ENCODE results near the gene ROBO4. TPM values are rescaled to one million over a fixed set of nuclear protein-coding genes. Genes with fewer than 3 reads are reported as not detected.

Gene ROBO4
- total and polyA plus RNA-seq, 2 of the 13 experiments (the other 11 are each of a cell fraction or from before 2014, with no cell fraction given), result 0.07 to 1.1 TPM

DNA sequence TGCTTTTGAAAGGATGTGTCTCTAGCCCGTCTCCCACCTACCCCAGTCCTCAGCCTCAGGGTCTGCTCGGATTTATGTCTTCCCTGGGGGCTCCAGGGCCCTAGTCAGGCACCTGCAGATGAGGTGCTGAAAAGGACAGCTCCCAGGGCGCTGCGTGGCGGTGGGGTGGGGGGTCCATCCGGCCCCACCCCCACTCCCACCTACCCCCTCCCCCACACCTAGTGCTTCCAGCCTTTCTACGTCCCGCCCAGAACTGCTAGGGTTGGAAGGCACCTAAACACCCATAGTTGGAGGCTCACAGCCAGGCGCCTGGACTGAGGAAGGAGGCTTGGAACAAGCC is 33.9 kb downstream of the ROBO4 start:
- ChIA-PET POLR2A (no interaction called here), CTCF (ENCODE audit: low intra/inter-chr PET ratio, low total read pairs) (no interaction called here)
- Histone ChIP-seq H3K27me3 (ENCODE audit: control insufficient read depth in 1 of 2, insufficient read depth in 2 of 2, low read length in 2 of 2) (peaks cover 15 to 68% of the 10 kb centered on the region in 2 experiments; a peak in 4 of 5 replicates), H3K27ac (ENCODE audit: extremely low read length, insufficient read depth, low read length) (no peak overlapping the region), H3K4me1 (ENCODE audit: insufficient read depth, low read length) (peaks cover 31% of the 10 kb centered on the region), H3K79me2 (ENCODE audit: insufficient read depth, low read length) (no peaks in the 10 kb centered on the region), H4K20me1 (ENCODE audit: insufficient read depth, low read length) (no peaks in the 10 kb centered on the region), H2AFZ (ENCODE audit: low read length) (no peak overlapping the region), H3K4me2 (ENCODE audit: low read depth, low read length) (no peak overlapping the region), H3K9ac (ENCODE audit: insufficient read depth, low read depth, low read length) (no peak overlapping the region), H3K36me3 (replicated peaks in 1 of 2; ENCODE audit: control insufficient read depth in 1 of 2, insufficient read depth in 2 of 2, low read length in 2 of 2) (no peaks in the 10 kb centered on the region), H3K9me3 (ENCODE audit: low read length) (no peaks in the 10 kb centered on the region), H3K4me3 (replicated peaks in 1 of 3; ENCODE audit: insufficient read depth in 1 of 3, low read depth in 2 of 3, low read length in 3 of 3) (no peak overlapping the region)
- DNase-seq (ENCODE audit: low spot score) (no peak), FAIRE-seq (no peak), ATAC-seq (no peak)
- intact Hi-C loops (cut with micrococcal nuclease; ENCODE audit: unreplicated experiment) (no loop called here), in situ Hi-C loops (cut with HindIII; ENCODE audit: extremely low pct_ligation_motif_present, low pct_unique_long_range_greater_than_20kb) (loop anchor here (10.0 kb wide), 3 partner anchors 189 to 459 kb away; partner anchors contain the start of genes SIAE and SPA17)
- BruUV-seq (replicated peaks), result no TSS peak
- 0% methylated on average over 6 of the region's 9 CpGs for WGBS (ENCODE audit: low lambda C conversion rate)
- TF ChIP-seq, protein P1, sequence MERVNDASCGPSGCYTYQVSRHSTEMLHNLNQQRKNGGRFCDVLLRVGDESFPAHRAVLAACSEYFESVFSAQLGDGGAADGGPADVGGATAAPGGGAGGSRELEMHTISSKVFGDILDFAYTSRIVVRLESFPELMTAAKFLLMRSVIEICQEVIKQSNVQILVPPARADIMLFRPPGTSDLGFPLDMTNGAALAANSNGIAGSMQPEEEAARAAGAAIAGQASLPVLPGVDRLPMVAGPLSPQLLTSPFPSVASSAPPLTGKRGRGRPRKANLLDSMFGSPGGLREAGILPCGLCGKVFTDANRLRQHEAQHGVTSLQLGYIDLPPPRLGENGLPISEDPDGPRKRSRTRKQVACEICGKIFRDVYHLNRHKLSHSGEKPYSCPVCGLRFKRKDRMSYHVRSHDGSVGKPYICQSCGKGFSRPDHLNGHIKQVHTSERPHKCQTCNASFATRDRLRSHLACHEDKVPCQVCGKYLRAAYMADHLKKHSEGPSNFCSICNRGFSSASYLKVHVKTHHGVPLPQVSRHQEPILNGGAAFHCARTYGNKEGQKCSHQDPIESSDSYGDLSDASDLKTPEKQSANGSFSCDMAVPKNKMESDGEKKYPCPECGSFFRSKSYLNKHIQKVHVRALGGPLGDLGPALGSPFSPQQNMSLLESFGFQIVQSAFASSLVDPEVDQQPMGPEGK (CRISPR knock-in tag; IDR thresholded peaks at IDR 0.05), result 0 out of 2 replicates have a peak, but pooled peaks have one; percentile 9
- TF ChIP-seq MIER2 (CRISPR knock-in tag; IDR thresholded peaks at IDR 0.05), result peak; percentile 72
- peak; percentile 58 to 89 for TF ChIP-seq REST (IDR thresholded peaks at IDR 0.05; ENCODE audit: borderline replicate concordance in 1 of 2, low read depth in 1 of 2, low read length in 2 of 2)
- TF ChIP-seq, protein P2, sequence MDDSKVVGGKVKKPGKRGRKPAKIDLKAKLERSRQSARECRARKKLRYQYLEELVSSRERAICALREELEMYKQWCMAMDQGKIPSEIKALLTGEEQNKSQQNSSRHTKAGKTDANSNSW (CRISPR knock-in tag; IDR thresholded peaks at IDR 0.05; ENCODE audit: borderline replicate concordance), result no peak
- no peak for TF ChIP-seq ARNT2 (CRISPR knock-in tag; IDR thresholded peaks at IDR 0.05; ENCODE audit: low read depth)
- TF ChIP-seq AGO1 (IDR thresholded peaks at IDR 0.05; ENCODE audit: low read depth, low read length, poor library complexity, severe bottlenecking), result no peak

Measured in HepG2 (cell line).